HEK293 (cell line): ENCODE results near the gene NOC2L.

ENCODE experiments used
- CTCF ChIP-seq: fragments of 450-650 bp; formaldehyde crosslinking; IDR thresholded peaks from 2 replicates; pipeline ENCODE4 v1.5.1; 2016; ENCODE audit warnings: missing biosample characterization, missing genetic modification characterization
- EGR2 ChIP-seq: fragments of 450-650 bp; formaldehyde crosslinking; IDR thresholded peaks from 2 replicates; pipeline ENCODE4 v1.5.1; 2016; ENCODE audit warnings: low read depth, missing biosample characterization, missing genetic modification characterization
- ELK4 ChIP-seq: IDR thresholded peaks from 2 replicates; pipeline ENCODE4 v1.6.1; 2011; ENCODE audit warnings: mild to moderate bottlenecking, low read depth, low read length, borderline replicate concordance
- HOXD13 ChIP-seq: sonication (generic); formaldehyde crosslinking; IDR thresholded peaks from 2 replicates; pipeline ENCODE4 v1.8.0; 2022; ENCODE audit warnings: missing genetic modification reagents, borderline replicate concordance
- INSM2 ChIP-seq: fragments of 450-650 bp; formaldehyde crosslinking; IDR thresholded peaks from 2 replicates; pipeline ENCODE4 v1.5.1; 2016; ENCODE audit warnings: missing biosample characterization, missing genetic modification characterization
- PRDM2 ChIP-seq: fragments of 450-650 bp; formaldehyde crosslinking; IDR thresholded peaks from 2 replicates; pipeline ENCODE4 v1.5.1; 2016; ENCODE audit warnings: missing biosample characterization, missing genetic modification characterization, borderline replicate concordance
- SALL2 ChIP-seq: fragments of 450-650 bp; formaldehyde crosslinking; IDR thresholded peaks from 2 replicates; pipeline ENCODE4 v1.5.0; 2017; ENCODE audit warnings: missing biosample characterization, mild to moderate bottlenecking, missing genetic modification characterization, borderline replicate concordance
- SP3 ChIP-seq: fragments of 450-650 bp; formaldehyde crosslinking; IDR thresholded peaks from 2 replicates; pipeline ENCODE4 v1.5.1; 2016; ENCODE audit warnings: missing biosample characterization, missing genetic modification characterization
- SP7 ChIP-seq: fragments of 450-650 bp; formaldehyde crosslinking; IDR thresholded peaks from 2 replicates; pipeline ENCODE4 v1.5.1; 2016; ENCODE audit warnings: missing biosample characterization, missing genetic modification characterization
- YY2 ChIP-seq: fragments of 450-650 bp; formaldehyde crosslinking; IDR thresholded peaks from 2 replicates; pipeline ENCODE4 v1.5.1; 2016; ENCODE audit warnings: missing biosample characterization, missing genetic modification characterization
- ZEB2 ChIP-seq: fragments of 450-650 bp; formaldehyde crosslinking; IDR thresholded peaks from 2 replicates; pipeline ENCODE4 v1.5.1; 2016; ENCODE audit warnings: missing biosample characterization, missing genetic modification characterization
- ZNF311 ChIP-seq: fragments of 450-650 bp; formaldehyde crosslinking; IDR thresholded peaks from 2 replicates; pipeline ENCODE4 v1.5.1; 2017; ENCODE audit warnings: missing biosample characterization, missing genetic modification characterization, borderline replicate concordance
- ZNF362 ChIP-seq: fragments of 450-650 bp; formaldehyde crosslinking; IDR thresholded peaks from 2 replicates; pipeline ENCODE4 v1.5.1; 2016; ENCODE audit warnings: missing biosample characterization, missing genetic modification characterization
- ZNF513 ChIP-seq: fragments of 450-650 bp; IDR thresholded peaks from 2 replicates; pipeline ENCODE4 v1.5.1; 2018; ENCODE audit warnings: missing biosample characterization, missing genetic modification characterization
- ZNF518A ChIP-seq: fragments of 450-650 bp; formaldehyde crosslinking; conservative IDR thresholded peaks from 2 replicates; pipeline ENCODE4 v1.5.1; 2016; ENCODE audit warnings: low read depth, missing biosample characterization, missing genetic modification characterization
- ZNF645 ChIP-seq: fragments of 450-650 bp; formaldehyde crosslinking; IDR thresholded peaks from 2 replicates; pipeline ENCODE4; 2016; ENCODE audit warnings: missing biosample characterization, missing genetic modification characterization
- ZSCAN5A ChIP-seq: fragments of 450-650 bp; formaldehyde crosslinking; IDR thresholded peaks from 2 replicates; pipeline ENCODE4 v1.5.1; 2016; ENCODE audit warnings: missing biosample characterization, missing genetic modification characterization

The NOC2L gene

GRCh38 chr1:917466-918091, 41.5 kb downstream of the NOC2L start (continued):
- TF ChIP-seq ZNF311 (tag by site-specific recombination) (no peak), CTCF (tag by site-specific recombination) (no peak), PRDM2 (tag by site-specific recombination) (no peak), EGR2 (tag by site-specific recombination) (peak; percentile 61; the same call in 1 of the 2 replicates), ELK4 (no peak), ZNF518A (no peak), ZNF645 (tag by site-specific recombination) (no peak), ZEB2 (tag by site-specific recombination) (no peak), YY2 (tag by site-specific recombination) (no peak), INSM2 (tag by site-specific recombination) (no peak), HOXD13 (CRISPR knock-in tag) (no peak), ZSCAN5A (tag by site-specific recombination) (no peak), ZNF513 (no peak), SP7 (tag by site-specific recombination) (no peak), SP3 (no peak), SALL2 (no peak), ZNF362 (tag by site-specific recombination) (no peak)
